PC-3 (cell line): ENCODE data around the gene ACSS2.
"Not testable (repeated sequence)": the region's sequence is repeated elsewhere in the genome, so short reads cannot be mapped to it uniquely, and the experiment has no call there.

Experiments
- EZH2 ChIP-seq: fragments of 300-600 bp; sonication (generic); IDR thresholded peaks from one replicate; pipeline ENCODE4 v1.6.1; 2017; ENCODE audit warnings: antibody characterized with exemption, mild to moderate bottlenecking, low read length; ENCODE audit not compliant: unreplicated experiment
- TF ChIP-seq, protein P1 (sequence below): fragments of 300-600 bp; sonication (generic); conservative IDR thresholded peaks from 2 replicates; pipeline ENCODE4 v1.5.1; 2017; ENCODE audit warnings: antibody characterized with exemption, low read depth, mild to moderate bottlenecking, low read length

DNA sequence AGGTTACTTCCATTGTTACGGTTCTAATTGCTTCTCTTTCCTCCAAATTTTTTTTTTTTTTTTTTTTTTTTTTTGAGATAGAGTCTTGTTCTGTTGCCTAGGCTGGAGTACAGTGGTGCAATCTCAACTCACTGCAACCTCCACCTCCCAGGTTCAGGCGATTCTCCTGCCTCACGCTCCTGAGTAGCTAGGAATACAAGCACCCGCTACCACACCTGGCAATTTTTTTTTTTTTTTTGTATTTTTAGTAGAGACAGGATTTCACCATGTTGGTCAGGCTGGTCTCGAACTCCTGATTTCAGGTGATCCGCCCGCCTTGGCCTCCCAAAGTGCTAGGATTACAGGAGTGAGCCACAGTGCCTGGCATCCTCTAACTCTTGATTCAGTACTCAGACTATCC, 4.6 kb downstream of the ACSS2 start:
- TF ChIP-seq, protein P1, sequence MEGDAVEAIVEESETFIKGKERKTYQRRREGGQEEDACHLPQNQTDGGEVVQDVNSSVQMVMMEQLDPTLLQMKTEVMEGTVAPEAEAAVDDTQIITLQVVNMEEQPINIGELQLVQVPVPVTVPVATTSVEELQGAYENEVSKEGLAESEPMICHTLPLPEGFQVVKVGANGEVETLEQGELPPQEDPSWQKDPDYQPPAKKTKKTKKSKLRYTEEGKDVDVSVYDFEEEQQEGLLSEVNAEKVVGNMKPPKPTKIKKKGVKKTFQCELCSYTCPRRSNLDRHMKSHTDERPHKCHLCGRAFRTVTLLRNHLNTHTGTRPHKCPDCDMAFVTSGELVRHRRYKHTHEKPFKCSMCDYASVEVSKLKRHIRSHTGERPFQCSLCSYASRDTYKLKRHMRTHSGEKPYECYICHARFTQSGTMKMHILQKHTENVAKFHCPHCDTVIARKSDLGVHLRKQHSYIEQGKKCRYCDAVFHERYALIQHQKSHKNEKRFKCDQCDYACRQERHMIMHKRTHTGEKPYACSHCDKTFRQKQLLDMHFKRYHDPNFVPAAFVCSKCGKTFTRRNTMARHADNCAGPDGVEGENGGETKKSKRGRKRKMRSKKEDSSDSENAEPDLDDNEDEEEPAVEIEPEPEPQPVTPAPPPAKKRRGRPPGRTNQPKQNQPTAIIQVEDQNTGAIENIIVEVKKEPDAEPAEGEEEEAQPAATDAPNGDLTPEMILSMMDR, result not testable (repeated sequence)
- TF ChIP-seq EZH2, result not testable (repeated sequence)
